Measurements from ENCODE around the gene MACROD2.

MACROD2 gene

GRCh38 chr20:15637950-15638754, 1642.8 kb downstream of the MACROD2 start:
- no peak overlapping the region for H3K9ac ChIP-seq (ENCODE audit: low read length)
- no peaks in the 10 kb centered on the region for H3F3A ChIP-seq (ENCODE audit: insufficient read depth)
- no peak overlapping the region for H3K4me2 ChIP-seq (ENCODE audit: low read depth, low read length, poor library complexity, severe bottlenecking)
- H4K20me1 ChIP-seq (ENCODE audit: low read depth, low read length) = no peaks in the 10 kb centered on the region
- H3K9me3 ChIP-seq (ENCODE audit: insufficient read depth, low read length) = no peaks in the 10 kb centered on the region
- no peak overlapping the region for H2AFZ ChIP-seq (ENCODE audit: low read depth, low read length, severe bottlenecking)
- H3K36me3 ChIP-seq (ENCODE audit: low read length) = no peaks in the 10 kb centered on the region
- no peak overlapping the region for H3K4me3 ChIP-seq (ENCODE audit: insufficient read depth, low read length, poor library complexity, severe bottlenecking)
- H3K79me2 ChIP-seq (ENCODE audit: insufficient read depth, low read length) = no peaks in the 10 kb centered on the region
- H3K9me2 ChIP-seq (replicated peaks; ENCODE audit: insufficient read depth, low read length) = no peaks in the 10 kb centered on the region
- H3K27me3 ChIP-seq (ENCODE audit: low read length) = no peaks in the 10 kb centered on the region
- no peak overlapping the region for H3K27ac ChIP-seq (ENCODE audit: low read depth, low read length)
- no peak for TF ChIP-seq EZH2phosphoT487 (conservative IDR thresholded peaks at IDR 0.05; ENCODE audit: low read length)
- TF ChIP-seq, protein P1, sequence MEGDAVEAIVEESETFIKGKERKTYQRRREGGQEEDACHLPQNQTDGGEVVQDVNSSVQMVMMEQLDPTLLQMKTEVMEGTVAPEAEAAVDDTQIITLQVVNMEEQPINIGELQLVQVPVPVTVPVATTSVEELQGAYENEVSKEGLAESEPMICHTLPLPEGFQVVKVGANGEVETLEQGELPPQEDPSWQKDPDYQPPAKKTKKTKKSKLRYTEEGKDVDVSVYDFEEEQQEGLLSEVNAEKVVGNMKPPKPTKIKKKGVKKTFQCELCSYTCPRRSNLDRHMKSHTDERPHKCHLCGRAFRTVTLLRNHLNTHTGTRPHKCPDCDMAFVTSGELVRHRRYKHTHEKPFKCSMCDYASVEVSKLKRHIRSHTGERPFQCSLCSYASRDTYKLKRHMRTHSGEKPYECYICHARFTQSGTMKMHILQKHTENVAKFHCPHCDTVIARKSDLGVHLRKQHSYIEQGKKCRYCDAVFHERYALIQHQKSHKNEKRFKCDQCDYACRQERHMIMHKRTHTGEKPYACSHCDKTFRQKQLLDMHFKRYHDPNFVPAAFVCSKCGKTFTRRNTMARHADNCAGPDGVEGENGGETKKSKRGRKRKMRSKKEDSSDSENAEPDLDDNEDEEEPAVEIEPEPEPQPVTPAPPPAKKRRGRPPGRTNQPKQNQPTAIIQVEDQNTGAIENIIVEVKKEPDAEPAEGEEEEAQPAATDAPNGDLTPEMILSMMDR (IDR thresholded peaks at IDR 0.05; ENCODE audit: insufficient read depth, low read length, poor library complexity, severe bottlenecking) = no peak

DNA sequence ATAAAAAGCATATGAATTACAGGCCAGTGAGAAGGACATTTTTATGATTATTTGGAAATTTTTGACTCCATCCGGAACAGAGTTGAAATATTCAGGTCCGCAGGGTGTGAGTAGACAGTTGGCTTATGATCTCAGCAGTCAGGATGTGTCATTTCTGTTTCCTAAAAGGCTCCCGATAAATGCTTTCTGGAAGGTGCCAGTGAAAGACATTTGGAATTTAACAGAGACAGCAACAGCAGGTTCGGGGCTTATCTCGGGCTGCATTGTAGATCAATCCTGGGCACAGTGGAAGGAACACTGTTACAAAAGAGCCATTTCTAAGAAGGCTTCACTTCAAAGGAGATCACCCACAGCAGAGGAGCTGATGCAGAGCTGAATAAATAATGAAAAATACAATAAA, 1643.5 kb downstream of the MACROD2 start:
- Histone ChIP-seq H2AFZ (ENCODE audit: low read depth, low read length, severe bottlenecking) (no peak overlapping the region), H3K9me3 (ENCODE audit: insufficient read depth, low read length) (no peaks in the 10 kb centered on the region), H3K36me3 (ENCODE audit: low read length) (no peaks in the 10 kb centered on the region), H3K79me2 (ENCODE audit: insufficient read depth, low read length) (no peaks in the 10 kb centered on the region), H3K9ac (ENCODE audit: low read length) (no peak overlapping the region), H3K9me2 (replicated peaks; ENCODE audit: insufficient read depth, low read length) (no peaks in the 10 kb centered on the region), H3F3A (ENCODE audit: insufficient read depth) (no peaks in the 10 kb centered on the region), H4K20me1 (ENCODE audit: low read depth, low read length) (no peaks in the 10 kb centered on the region), H3K27me3 (ENCODE audit: low read length) (no peaks in the 10 kb centered on the region), H3K4me2 (ENCODE audit: low read depth, low read length, poor library complexity, severe bottlenecking) (no peak overlapping the region), H3K27ac (ENCODE audit: low read depth, low read length) (no peak overlapping the region), H3K4me3 (ENCODE audit: insufficient read depth, low read length, poor library complexity, severe bottlenecking) (no peak overlapping the region)
- TF ChIP-seq, protein P1 (IDR thresholded peaks at IDR 0.05; ENCODE audit: insufficient read depth, low read length, poor library complexity, severe bottlenecking) = no peak
- TF ChIP-seq EZH2phosphoT487 (conservative IDR thresholded peaks at IDR 0.05; ENCODE audit: low read length) = no peak

- H3K27me3 ChIP-seq (ENCODE audit: low read length) = no peaks in the 10 kb centered on the region
These were observed 1644.5 kb downstream of the MACROD2 start for GRCh38 chr20:15639839-15640238.

More at GRCh38 chr20:15639839-15640238, 1644.5 kb downstream of the MACROD2 start:
- H3K79me2 ChIP-seq (ENCODE audit: insufficient read depth, low read length) = no peaks in the 10 kb centered on the region
- no peaks in the 10 kb centered on the region for H3F3A ChIP-seq (ENCODE audit: insufficient read depth)
- H3K36me3 ChIP-seq (ENCODE audit: low read length) = no peaks in the 10 kb centered on the region
- no peak overlapping the region for H2AFZ ChIP-seq (ENCODE audit: low read depth, low read length, severe bottlenecking)
- no peak overlapping the region for H3K4me3 ChIP-seq (ENCODE audit: insufficient read depth, low read length, poor library complexity, severe bottlenecking)
- no peak overlapping the region for H3K4me2 ChIP-seq (ENCODE audit: low read depth, low read length, poor library complexity, severe bottlenecking)
- H3K9me3 ChIP-seq (ENCODE audit: insufficient read depth, low read length) = no peaks in the 10 kb centered on the region
- H3K9me2 ChIP-seq (replicated peaks; ENCODE audit: insufficient read depth, low read length) = no peaks in the 10 kb centered on the region
- TF ChIP-seq, protein P1 (IDR thresholded peaks at IDR 0.05; ENCODE audit: insufficient read depth, low read length, poor library complexity, severe bottlenecking) = no peak
- no peak for TF ChIP-seq EZH2phosphoT487 (conservative IDR thresholded peaks at IDR 0.05; ENCODE audit: low read length)
- no peak overlapping the region for H3K27ac ChIP-seq (ENCODE audit: low read depth, low read length)
- H4K20me1 ChIP-seq (ENCODE audit: low read depth, low read length) = no peaks in the 10 kb centered on the region
- H3K9ac ChIP-seq (ENCODE audit: low read length) = no peak overlapping the region
